Measurements from ENCODE around the gene CSNK2A2.

CSNK2A2 gene

DNA sequence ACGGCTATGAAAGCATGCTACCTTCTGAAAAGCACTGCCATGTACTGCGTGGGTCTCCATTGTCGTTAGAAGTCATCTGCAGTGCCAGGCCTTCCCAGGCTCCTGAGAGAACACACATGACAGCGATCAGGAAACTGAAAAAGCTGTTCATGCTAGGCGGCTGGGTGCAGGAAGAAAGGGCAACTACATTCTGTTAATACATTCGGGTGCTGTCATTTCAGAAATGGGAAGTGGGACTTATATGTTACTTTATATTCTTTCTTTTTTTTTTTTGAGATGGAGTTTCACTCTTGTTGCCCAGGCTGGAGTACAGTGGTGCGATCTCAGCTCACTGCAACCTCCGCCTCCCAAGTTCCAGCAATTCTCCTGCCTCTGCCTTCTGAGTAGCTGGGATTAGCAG is 88.6 kb downstream of the CSNK2A2 start:
- DNase-seq, result no peak
